ENCODE results near the gene SYT14.
"Not testable (repeated sequence)": the region's sequence is repeated elsewhere in the genome, so short reads cannot be mapped to it uniquely, and the experiment has no call there.

SYT14 gene

GRCh38 chr1:210195635-210196160 lies 257.7 kb downstream of the SYT14 start:
- Histone ChIP-seq H3K4me3 (ENCODE audit: low read depth, low read length) (no peak overlapping the region), H3K36me3 (ENCODE audit: insufficient read depth, low read length) (no peaks in the 10 kb centered on the region), H3K4me1 (ENCODE audit: control insufficient read depth, insufficient read depth, low read length, unreplicated experiment) (no peaks in the 10 kb centered on the region), H2AFZ (ENCODE audit: low read length, unreplicated experiment) (no peak overlapping the region), H3K79me2 (ENCODE audit: control insufficient read depth, insufficient read depth, low read length, unreplicated experiment) (no peaks in the 10 kb centered on the region), H3K27me3 (ENCODE audit: insufficient read depth, low read length) (peaks cover 3% of the 10 kb centered on the region; the same call in 1 of the 2 replicates), H3K27ac (ENCODE audit: low read depth, low read length) (no peak overlapping the region)

GRCh38 chr1:210196266-210196665 lies 258.2 kb downstream of the SYT14 start:
- not testable (repeated sequence) for H3K4me3 ChIP-seq (ENCODE audit: low read depth, low read length); H3K4me1 ChIP-seq (ENCODE audit: control insufficient read depth, insufficient read depth, low read length, unreplicated experiment); H3K36me3 ChIP-seq (ENCODE audit: insufficient read depth, low read length); H3K27ac ChIP-seq (ENCODE audit: low read depth, low read length); H2AFZ ChIP-seq (ENCODE audit: low read length, unreplicated experiment); H3K27me3 ChIP-seq (ENCODE audit: insufficient read depth, low read length); H3K79me2 ChIP-seq (ENCODE audit: control insufficient read depth, insufficient read depth, low read length, unreplicated experiment)

GRCh38 chr1:210198840-210199239 lies 260.8 kb downstream of the SYT14 start:
- Histone ChIP-seq H3K79me2 (ENCODE audit: control insufficient read depth, insufficient read depth, low read length, unreplicated experiment) (no peaks in the 10 kb centered on the region), H2AFZ (ENCODE audit: low read length, unreplicated experiment) (no peak overlapping the region), H3K27me3 (ENCODE audit: insufficient read depth, low read length) (peaks cover 3% of the 10 kb centered on the region; the same call in 1 of the 2 replicates), H3K36me3 (ENCODE audit: insufficient read depth, low read length) (no peaks in the 10 kb centered on the region), H3K27ac (ENCODE audit: low read depth, low read length) (no peak overlapping the region), H3K4me1 (ENCODE audit: control insufficient read depth, insufficient read depth, low read length, unreplicated experiment) (peaks cover 7% of the 10 kb centered on the region), H3K4me3 (ENCODE audit: low read depth, low read length) (no peak overlapping the region)

- H2AFZ ChIP-seq (ENCODE audit: low read length, unreplicated experiment) = no peak overlapping the region
- no peaks in the 10 kb centered on the region for H3K36me3 ChIP-seq (ENCODE audit: insufficient read depth, low read length)
- peaks cover 3% of the 10 kb centered on the region; the same call in 1 of the 2 replicates for H3K27me3 ChIP-seq (ENCODE audit: insufficient read depth, low read length)
- no peak overlapping the region for H3K27ac ChIP-seq (ENCODE audit: low read depth, low read length)
- H3K79me2 ChIP-seq (ENCODE audit: control insufficient read depth, insufficient read depth, low read length, unreplicated experiment) = no peaks in the 10 kb centered on the region
- no peak overlapping the region for H3K4me3 ChIP-seq (ENCODE audit: low read depth, low read length)
- peaks cover 7% of the 10 kb centered on the region for H3K4me1 ChIP-seq (ENCODE audit: control insufficient read depth, insufficient read depth, low read length, unreplicated experiment)
These were observed 262.2 kb downstream of the SYT14 start for GRCh38 chr1:210200124-210200736.

- Histone ChIP-seq H3K79me2 (ENCODE audit: control insufficient read depth, insufficient read depth, low read length, unreplicated experiment) (no peaks in the 10 kb centered on the region), H3K36me3 (ENCODE audit: insufficient read depth, low read length) (no peaks in the 10 kb centered on the region), H3K4me3 (ENCODE audit: low read depth, low read length) (no peak overlapping the region), H2AFZ (ENCODE audit: low read length, unreplicated experiment) (no peak overlapping the region), H3K27ac (ENCODE audit: low read depth, low read length) (no peak overlapping the region), H3K4me1 (ENCODE audit: control insufficient read depth, insufficient read depth, low read length, unreplicated experiment) (peaks cover 7% of the 10 kb centered on the region), H3K27me3 (ENCODE audit: insufficient read depth, low read length) (peaks cover 3% of the 10 kb centered on the region; the same call in 1 of the 2 replicates)
These were observed 263.7 kb downstream of the SYT14 start for GRCh38 chr1:210201681-210202080.

- Histone ChIP-seq H2AFZ (ENCODE audit: low read length, unreplicated experiment) (no peak overlapping the region), H3K36me3 (ENCODE audit: insufficient read depth, low read length) (no peaks in the 10 kb centered on the region), H3K27ac (ENCODE audit: low read depth, low read length) (no peak overlapping the region), H3K27me3 (ENCODE audit: insufficient read depth, low read length) (no peaks in the 10 kb centered on the region), H3K4me3 (ENCODE audit: low read depth, low read length) (no peak overlapping the region), H3K4me1 (ENCODE audit: control insufficient read depth, insufficient read depth, low read length, unreplicated experiment) (no peaks in the 10 kb centered on the region), H3K79me2 (ENCODE audit: control insufficient read depth, insufficient read depth, low read length, unreplicated experiment) (no peaks in the 10 kb centered on the region)
These were observed 269.8 kb downstream of the SYT14 start for GRCh38 chr1:210207597-210208450.

GRCh38 chr1:210213335-210213734 lies 275.3 kb downstream of the SYT14 start:
- H3K27me3 ChIP-seq (ENCODE audit: insufficient read depth, low read length) = no peaks in the 10 kb centered on the region
- H3K27ac ChIP-seq (ENCODE audit: low read depth, low read length) = no peak overlapping the region
- no peaks in the 10 kb centered on the region for H3K36me3 ChIP-seq (ENCODE audit: insufficient read depth, low read length)
- H3K79me2 ChIP-seq (ENCODE audit: control insufficient read depth, insufficient read depth, low read length, unreplicated experiment) = no peaks in the 10 kb centered on the region
- peaks cover 5% of the 10 kb centered on the region for H3K4me1 ChIP-seq (ENCODE audit: control insufficient read depth, insufficient read depth, low read length, unreplicated experiment)
- no peak overlapping the region for H3K4me3 ChIP-seq (ENCODE audit: low read depth, low read length)
- no peak overlapping the region for H2AFZ ChIP-seq (ENCODE audit: low read length, unreplicated experiment)

GRCh38 chr1:210214573-210215409 lies 276.8 kb downstream of the SYT14 start:
- H3K36me3 ChIP-seq (ENCODE audit: insufficient read depth, low read length) = no peaks in the 10 kb centered on the region
- H3K79me2 ChIP-seq (ENCODE audit: control insufficient read depth, insufficient read depth, low read length, unreplicated experiment) = no peaks in the 10 kb centered on the region
- no peak overlapping the region for H2AFZ ChIP-seq (ENCODE audit: low read length, unreplicated experiment)
- no peak overlapping the region for H3K27ac ChIP-seq (ENCODE audit: low read depth, low read length)
- H3K4me3 ChIP-seq (ENCODE audit: low read depth, low read length) = no peak overlapping the region
- peaks cover 5% of the 10 kb centered on the region for H3K4me1 ChIP-seq (ENCODE audit: control insufficient read depth, insufficient read depth, low read length, unreplicated experiment)
- no peaks in the 10 kb centered on the region for H3K27me3 ChIP-seq (ENCODE audit: insufficient read depth, low read length)

GRCh38 chr1:210217482-210217881 lies 279.5 kb downstream of the SYT14 start:
- no peak overlapping the region for H3K27ac ChIP-seq (ENCODE audit: low read depth, low read length)
- H3K4me1 ChIP-seq (ENCODE audit: control insufficient read depth, insufficient read depth, low read length, unreplicated experiment) = peaks cover 5% of the 10 kb centered on the region
- no peaks in the 10 kb centered on the region for H3K27me3 ChIP-seq (ENCODE audit: insufficient read depth, low read length)
- H3K79me2 ChIP-seq (ENCODE audit: control insufficient read depth, insufficient read depth, low read length, unreplicated experiment) = no peaks in the 10 kb centered on the region
- H2AFZ ChIP-seq (ENCODE audit: low read length, unreplicated experiment) = no peak overlapping the region
- H3K36me3 ChIP-seq (ENCODE audit: insufficient read depth, low read length) = no peaks in the 10 kb centered on the region
- H3K4me3 ChIP-seq (ENCODE audit: low read depth, low read length) = no peak overlapping the region

GRCh38 chr1:210218047-210218446 lies 280.0 kb downstream of the SYT14 start:
- no peak overlapping the region for H3K27ac ChIP-seq (ENCODE audit: low read depth, low read length)
- H3K27me3 ChIP-seq (ENCODE audit: insufficient read depth, low read length) = no peaks in the 10 kb centered on the region
- H2AFZ ChIP-seq (ENCODE audit: low read length, unreplicated experiment) = no peak overlapping the region
- H3K79me2 ChIP-seq (ENCODE audit: control insufficient read depth, insufficient read depth, low read length, unreplicated experiment) = no peaks in the 10 kb centered on the region
- H3K4me3 ChIP-seq (ENCODE audit: low read depth, low read length) = no peak overlapping the region
- peaks cover 5% of the 10 kb centered on the region for H3K4me1 ChIP-seq (ENCODE audit: control insufficient read depth, insufficient read depth, low read length, unreplicated experiment)
- no peaks in the 10 kb centered on the region for H3K36me3 ChIP-seq (ENCODE audit: insufficient read depth, low read length)
